HG02852 (cell line): ENCODE results near the gene PIKFYVE.
"Not testable (repeated sequence)": the region's sequence is repeated elsewhere in the genome, so short reads cannot be mapped to it uniquely, and the experiment has no call there.

Source experiments
- ATAC-seq: cut with Tn5 transposase; IDR thresholded peaks from one replicate; pipeline ENCODE4 v1.9.1; 2021; ENCODE audit warnings: mild to moderate bottlenecking, moderate library complexity; ENCODE audit not compliant: unreplicated experiment

PIKFYVE gene

GRCh38 chr2:208300847-208301618 is 35.0 kb downstream of the PIKFYVE start:
- no peak for ATAC-seq

- no peak for ATAC-seq
Observed at GRCh38 chr2:208304157-208304556, 38.1 kb downstream of the PIKFYVE start.

GRCh38 chr2:208304695-208305094 is 38.6 kb downstream of the PIKFYVE start:
- no peak for ATAC-seq

GRCh38 chr2:208306291-208306690 is 40.2 kb downstream of the PIKFYVE start:
- ATAC-seq, result no peak

GRCh38 chr2:208311321-208311720 is 45.3 kb downstream of the PIKFYVE start:
- peak; percentile 56 for ATAC-seq

GRCh38 chr2:208311954-208312353 is 45.9 kb downstream of the PIKFYVE start:
- ATAC-seq, result peak; percentile 53

- ATAC-seq, result peak; percentile 61
Observed at GRCh38 chr2:208315081-208315788, 49.2 kb downstream of the PIKFYVE start.

GRCh38 chr2:208318127-208318526 is 52.1 kb downstream of the PIKFYVE start:
- no peak for ATAC-seq

GRCh38 chr2:208319391-208319790 is 53.3 kb downstream of the PIKFYVE start:
- peak; percentile 32 for ATAC-seq

- peak; percentile 78 for ATAC-seq
Observed at GRCh38 chr2:208320686-208321085, 54.6 kb downstream of the PIKFYVE start.

- ATAC-seq, result no peak
Observed at GRCh38 chr2:208326016-208326415, 60.0 kb downstream of the PIKFYVE start.

- ATAC-seq, result no peak
Observed at GRCh38 chr2:208329485-208329884, 63.4 kb downstream of the PIKFYVE start.

GRCh38 chr2:208334230-208334629 is 68.2 kb downstream of the PIKFYVE start:
- ATAC-seq, result no peak

GRCh38 chr2:208346756-208347155 is 80.7 kb downstream of the PIKFYVE start:
- ATAC-seq, result no peak

- ATAC-seq, result no peak
Observed at GRCh38 chr2:208350610-208351009, 84.6 kb downstream of the PIKFYVE start.

- no peak for ATAC-seq
Observed at GRCh38 chr2:208352644-208353567, 86.9 kb downstream of the PIKFYVE start.

GRCh38 chr2:208354964-208355381 is 88.9 kb downstream of the PIKFYVE start:
- ATAC-seq, result no peak

GRCh38 chr2:208356420-208356819 is 90.4 kb downstream of the PIKFYVE start:
- not testable (repeated sequence) for ATAC-seq

- no peak for ATAC-seq
Observed at GRCh38 chr2:208356846-208357574, 91.0 kb downstream of the PIKFYVE start.
